ENCODE data around the gene SALL2. TPM values are rescaled to one million over a fixed set of nuclear protein-coding genes. Genes with fewer than 3 reads are reported as not detected.
"Not testable (repeated sequence)": the region's sequence is repeated elsewhere in the genome, so short reads cannot be mapped to it uniquely, and the experiment has no call there.

SALL2 gene
- total RNA-seq (2014; rRNA removed) = 3.5 and 7.1 TPM in 2 replicates
- polyA plus RNA-seq (2012) = 4.1 TPM

DNA sequence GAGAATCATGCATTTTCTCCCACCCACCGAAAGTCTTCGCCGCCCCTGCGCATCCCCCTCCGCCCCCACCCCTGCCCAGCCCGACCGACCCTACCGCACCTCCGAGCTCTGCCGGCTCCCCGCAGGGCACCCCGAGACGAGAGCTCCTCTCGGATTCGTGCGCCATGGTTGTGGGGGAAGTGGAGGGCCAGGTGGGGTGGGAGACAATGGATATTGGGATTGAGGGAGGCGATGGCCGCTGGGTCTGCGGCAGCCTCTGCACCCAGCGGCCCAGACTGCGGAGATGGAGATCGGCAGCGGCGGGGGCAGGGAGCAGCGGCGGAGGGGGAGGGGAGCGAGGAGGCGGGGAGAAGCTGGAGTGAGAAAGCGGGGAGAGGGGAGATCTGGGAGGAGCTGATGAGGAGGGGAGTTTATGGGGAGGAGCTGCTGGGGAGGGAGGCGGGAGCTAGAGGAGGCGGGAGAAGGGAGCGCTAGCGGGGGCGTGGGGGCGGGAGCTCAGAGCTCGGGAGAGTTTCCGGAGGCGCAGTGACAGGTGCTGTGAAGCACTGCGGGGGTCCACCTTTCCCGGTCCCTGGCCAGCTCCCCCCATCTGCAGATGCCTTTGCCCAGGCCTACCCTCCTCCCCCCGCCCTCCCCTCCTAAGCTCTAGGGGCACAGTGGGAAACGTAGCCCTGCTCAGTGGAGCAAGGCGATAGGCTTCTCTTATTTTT lies at the start of gene SALL2:
Gene SALL2, minus strand, starts transcription at position 385 of the 710 bp plus-strand sequence. Its CDS starts 219 bp downstream, at position 166.
- peak; percentile 41 for DNase-seq (ENCODE audit: low read depth)

DNA sequence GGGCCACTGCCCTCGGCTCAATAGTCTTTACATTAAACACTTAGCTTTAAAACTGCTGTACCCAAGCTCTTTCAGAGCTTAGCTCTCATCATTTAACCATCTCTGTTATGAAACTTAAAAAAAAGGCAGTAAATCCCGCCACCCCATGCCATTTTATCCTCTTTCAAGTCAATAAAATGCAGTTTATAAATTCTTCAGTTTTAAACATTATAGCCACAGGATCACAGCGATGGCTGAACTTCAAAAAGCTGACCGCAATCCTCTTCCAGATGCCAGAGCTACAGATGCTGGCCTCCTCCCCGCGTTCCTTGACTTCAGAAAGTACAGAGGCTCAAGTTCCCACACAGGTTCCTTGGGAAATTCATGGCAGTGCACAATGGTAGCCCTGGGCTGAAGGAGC lies 49.5 kb upstream of the SALL2 start:
- no peak for DNase-seq (ENCODE audit: low read depth)

DNA sequence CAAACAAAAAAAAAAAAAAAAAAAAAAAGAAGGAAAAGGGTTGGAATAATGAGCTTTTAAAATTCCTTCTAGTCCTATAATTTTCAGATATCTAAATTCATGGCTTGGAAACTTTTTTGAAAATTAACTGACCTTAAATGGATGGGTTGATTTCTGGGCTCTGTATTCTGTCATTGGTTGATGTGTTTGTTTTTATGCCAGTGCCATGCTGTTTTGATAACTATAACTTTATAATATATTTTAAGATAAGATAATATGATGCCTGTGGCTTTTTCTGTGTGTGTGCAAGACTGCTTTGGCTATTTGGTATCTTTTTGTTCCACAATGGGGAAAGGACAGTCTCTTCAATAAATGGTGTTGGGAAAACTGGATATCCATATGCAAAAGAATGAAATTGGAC lies 46.5 kb upstream of the SALL2 start:
- DNase-seq (ENCODE audit: low read depth) = no peak

DNA sequence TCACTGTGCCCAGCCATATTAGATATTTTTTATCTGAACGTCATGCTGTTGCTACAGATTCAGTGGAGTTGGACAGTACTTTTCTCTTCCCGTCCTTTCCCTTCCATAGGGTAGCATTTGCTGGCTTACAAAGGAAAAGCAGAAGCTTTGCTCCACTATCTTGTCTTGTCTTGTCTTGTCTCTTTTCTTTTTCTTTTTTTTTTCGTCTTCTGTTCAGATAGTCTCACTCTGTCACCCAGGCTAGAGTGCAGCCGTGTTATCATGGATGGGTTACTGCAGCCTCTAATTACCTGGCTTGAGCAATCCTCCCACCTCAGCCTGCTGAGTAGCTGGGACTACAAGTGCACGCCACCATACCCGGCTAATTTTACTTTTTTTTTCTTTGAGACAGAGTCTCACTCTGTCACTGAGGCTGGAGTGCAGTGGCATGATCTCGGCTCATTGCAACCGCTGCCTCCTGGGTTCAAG lies 32.6 kb upstream of the SALL2 start:
- no peak for DNase-seq (ENCODE audit: low read depth)

DNA sequence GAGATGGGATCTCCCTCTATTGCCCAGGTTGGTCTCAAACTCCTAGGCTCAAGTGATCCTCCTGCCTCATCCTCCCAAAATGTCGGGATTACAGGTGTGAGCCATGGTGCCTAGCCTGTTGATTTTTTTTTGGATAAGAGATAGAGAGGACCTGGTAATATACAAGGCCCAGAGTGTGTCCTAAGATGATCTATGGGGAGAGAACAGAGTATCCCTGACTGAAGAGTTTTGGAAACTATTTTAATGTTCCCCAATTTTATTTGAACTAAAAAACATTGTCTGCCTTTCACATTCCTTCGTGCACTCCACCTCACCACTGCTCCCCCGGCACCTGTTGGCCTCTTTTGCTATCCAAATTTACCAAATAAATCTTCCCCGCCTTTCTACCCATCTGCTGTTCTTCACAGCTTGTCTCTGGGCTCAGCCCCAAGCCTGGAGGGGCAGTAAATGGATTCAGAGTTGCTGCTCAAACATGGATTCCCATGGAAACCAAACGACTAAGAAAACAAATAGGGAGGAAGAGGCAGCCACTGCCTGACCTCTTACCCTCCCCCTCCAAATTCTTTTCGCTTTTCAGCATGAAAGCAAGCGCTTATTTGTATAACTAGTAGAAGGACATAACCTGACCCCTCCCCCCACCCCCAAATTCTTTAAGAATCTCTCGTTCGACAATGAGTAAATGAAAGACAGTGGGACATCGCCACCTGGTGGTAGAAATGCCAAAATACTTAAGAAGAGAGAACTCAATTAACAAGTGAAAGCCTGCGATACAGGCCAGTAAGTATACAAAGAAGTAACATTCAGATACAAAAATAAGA lies 31.1 kb upstream of the SALL2 start:
- DNase-seq (ENCODE audit: low read depth) = peak; percentile 81

DNA sequence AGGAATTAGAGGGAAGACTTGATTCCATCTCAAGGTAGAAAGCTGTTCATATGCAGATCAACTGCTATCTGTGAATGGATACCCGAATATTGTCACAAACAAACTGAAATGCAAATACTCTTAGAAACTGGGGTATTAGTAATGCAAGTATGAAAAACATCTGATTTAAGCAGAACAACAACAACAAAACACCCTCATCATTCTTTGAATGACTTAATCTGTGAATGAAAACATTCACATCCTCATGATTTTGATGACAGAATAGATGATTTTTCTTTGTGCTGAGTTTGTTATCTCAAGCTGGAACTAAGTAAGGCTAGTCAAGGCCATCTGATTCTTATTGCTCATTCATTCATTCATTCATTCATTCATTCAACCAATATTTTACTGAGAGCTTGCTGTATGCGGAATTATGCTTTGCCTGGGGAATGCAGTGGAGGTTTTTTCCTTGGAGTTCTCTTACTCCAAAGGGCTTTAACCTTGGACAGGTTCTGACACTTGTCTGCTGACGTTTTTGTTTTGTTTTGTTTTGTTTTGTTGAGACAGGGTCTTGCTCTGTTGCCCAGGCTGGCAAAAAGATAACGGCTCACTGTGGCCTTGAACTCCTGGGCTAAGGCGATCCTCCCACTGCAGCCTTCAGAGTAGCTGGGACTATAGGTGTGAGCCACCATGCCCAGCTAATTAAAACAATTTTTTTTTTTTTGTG lies 30.4 kb upstream of the SALL2 start:
- DNase-seq (ENCODE audit: low read depth) = no peak

DNA sequence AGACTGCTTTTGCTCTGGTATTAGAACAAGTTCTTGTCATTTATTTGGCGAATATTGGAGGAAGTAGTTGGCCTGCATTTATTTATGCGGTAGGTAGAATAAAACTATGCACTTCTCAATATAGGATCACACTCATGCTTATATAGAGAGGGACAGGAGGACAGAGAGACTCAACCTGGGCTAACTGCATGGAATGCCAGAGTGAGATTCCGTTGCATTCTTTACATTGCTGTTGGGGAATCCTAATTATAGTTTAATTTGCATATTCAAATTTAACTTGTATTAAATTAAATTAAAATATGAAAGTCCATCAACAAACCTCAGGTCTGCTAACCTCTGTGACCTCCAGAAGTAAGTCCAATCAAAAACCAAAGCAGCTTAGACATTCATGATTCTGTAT lies 27.1 kb upstream of the SALL2 start:
- no peak for DNase-seq (ENCODE audit: low read depth)

DNA sequence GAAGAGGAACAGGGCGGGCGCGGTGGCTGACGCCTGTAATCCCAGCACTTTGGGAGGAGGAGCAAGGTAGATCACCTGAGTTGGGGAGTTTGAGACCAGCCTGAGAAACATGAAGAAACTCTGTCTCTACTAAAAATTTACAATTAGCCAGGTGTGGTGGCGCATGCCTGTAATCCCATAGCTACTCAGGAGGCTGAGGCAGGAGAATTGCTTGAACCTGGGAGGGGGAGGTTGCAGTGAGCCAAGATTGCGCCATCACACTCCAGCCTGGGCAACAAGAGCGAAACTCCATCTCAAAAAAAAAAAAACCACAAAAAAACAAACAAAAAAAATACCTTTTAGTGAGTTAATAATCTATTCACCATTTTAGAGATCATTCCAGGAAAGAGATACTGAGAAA lies 18.4 kb upstream of the SALL2 start:
- DNase-seq (ENCODE audit: low read depth) = not testable (repeated sequence)

DNA sequence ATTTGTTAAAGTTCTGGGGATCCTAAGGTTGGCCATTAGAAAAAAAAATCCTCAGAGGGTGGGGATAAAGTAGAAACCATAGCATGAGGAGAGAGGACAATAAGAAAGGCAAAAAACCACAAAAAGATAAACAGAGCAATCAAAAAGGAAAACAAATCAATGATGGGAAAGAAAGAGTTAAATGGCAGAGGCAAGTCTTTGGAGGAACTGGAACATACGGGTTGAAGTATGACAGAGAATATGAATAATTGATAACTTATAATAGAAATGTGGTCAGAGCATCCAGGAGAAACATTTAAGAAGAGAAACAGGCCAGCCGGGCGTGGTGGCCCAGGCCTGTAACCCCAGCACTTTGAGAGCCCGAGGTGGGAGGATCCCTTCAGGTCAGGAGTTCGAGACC lies 17.8 kb upstream of the SALL2 start:
- no peak for DNase-seq (ENCODE audit: low read depth)

DNA sequence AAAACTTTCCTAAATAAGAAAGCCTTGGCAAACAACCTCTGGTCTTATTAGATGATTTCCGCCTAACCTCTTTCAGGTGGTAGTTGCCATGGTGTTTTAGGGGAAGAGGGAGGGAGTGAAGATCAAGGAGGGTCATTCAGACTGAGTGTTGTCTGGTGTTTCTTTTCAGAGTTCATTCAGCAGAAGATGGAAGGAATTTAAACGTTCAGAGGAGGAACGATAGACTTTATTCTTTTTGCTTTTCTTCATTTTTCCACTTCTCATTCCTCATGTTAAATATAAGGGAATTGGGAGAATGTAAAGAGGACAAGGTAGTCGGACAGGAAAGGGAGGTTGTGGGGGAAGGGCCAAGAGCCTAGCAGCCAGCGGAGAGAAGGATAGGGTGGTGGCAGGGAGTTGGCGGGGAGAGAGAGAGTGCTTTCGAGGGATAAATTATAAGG lies 17.4 kb upstream of the SALL2 start:
- DNase-seq (ENCODE audit: low read depth) = no peak

DNA sequence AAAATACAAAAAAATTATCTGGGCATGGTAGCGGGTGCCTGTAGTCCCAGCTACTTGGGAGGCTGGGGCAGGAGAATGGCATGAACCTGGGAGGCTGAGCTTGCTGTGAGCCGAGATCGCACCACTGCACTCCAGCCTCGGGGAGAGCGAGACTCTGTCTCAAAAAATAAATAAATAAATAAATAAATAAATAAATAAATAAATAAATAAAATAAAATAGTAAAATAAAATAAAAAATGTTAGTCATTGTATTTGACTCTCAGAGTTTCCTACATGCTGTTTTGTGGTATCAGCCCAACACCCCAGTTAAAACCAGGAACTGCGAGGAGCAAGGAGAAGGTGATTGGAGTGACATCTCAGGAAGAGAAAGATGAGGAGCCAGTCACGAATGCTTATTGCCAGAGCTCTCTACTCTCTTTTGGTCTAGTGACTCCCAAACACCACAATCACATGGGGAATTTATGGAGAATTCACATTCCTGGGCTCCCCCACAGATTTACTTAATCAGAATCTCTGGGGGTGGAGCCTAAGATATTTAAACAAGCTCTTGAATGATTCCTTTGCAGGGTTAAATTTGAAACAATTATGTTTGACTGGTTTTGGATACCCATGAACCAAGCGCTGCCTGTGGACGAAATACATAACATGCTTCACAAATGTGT lies 15.4 kb upstream of the SALL2 start:
- DNase-seq (ENCODE audit: low read depth) = no peak

DNA sequence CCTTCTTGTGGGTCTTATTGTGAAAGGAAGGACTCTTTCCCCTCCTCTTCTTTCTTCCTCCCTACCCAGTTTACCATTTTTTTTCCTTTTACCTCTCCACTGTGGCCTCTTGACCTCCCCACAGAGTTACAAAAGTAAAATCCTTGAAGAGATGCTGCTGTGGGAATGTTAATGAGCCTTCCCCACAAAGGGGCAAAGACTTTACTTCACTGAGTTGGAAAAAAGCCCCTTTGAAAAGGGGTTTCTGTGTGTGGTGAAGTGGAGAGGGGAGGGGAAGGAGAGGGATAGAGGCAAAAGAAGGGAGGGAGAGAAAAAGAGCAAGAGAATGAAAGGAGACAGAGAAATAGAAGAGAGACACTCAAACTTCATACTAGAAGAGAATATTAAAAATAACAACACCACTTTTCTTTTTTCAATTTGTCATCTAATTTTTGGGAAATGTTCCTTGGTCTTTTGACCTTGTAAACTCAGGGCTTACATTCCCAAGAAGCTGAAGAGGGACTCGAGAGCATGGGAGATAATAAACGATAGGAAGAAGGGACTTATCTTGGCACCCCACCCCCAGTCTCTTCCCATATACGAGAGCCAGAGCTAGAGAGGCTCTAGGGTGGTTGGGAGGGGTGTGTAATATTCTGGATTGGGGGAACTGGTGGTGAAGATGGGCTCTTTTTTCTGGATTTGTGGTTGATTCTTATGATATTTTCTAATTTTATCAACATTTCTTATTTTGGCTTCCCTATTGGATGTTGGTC lies 13.2 kb upstream of the SALL2 start:
- DNase-seq (ENCODE audit: low read depth) = no peak

DNA sequence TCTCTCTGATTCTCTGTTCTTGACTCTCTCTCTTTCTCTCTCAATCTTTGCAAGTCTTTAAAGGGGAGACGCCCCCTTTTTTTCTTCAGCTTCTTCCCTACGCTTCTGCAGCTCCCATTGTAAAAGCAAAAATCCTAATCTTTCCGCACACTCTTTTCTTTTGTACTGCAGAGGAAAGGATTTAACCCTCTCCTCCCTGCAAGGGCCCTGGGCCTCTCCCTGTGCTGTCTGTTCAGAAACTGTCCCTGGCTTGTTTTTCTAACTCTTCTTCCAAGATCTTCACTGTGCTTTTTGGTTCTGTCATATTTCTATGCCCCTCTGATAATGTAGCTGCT lies 10.9 kb upstream of the SALL2 start:
- DNase-seq (ENCODE audit: low read depth) = no peak

DNA sequence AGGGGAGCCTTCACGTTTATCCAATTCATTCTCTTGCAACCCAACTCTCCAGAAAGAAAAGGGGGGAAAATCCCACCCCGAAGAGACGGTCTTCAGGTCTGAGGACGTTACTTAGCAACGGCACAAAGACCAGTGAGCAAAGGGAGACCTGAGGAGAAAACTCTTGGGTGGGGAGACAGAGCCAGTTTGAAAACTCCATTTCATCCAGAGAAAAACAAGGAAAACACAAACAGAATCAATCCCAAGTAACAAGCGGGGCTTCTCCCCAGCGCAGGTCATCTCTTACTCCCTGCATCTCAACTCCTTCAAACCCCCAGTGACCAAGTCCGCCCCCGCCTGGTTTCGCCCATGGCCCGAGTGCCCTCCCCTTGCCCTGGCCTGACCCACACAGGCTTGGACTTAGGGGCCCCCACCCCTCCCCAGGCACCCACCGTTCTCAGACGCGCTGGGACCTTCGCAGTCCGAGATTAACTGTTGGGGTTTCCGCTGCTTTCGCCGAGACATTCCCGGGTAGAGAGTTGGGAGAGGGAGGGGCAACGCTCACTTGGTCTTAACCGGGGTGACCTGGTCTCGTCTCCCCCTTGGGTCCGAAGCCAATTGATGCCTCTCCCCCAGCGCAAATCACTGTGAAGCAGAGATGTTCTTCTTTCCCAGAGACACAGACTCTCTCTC lies 10.4 kb upstream of the SALL2 start:
- DNase-seq (ENCODE audit: low read depth) = no peak

DNA sequence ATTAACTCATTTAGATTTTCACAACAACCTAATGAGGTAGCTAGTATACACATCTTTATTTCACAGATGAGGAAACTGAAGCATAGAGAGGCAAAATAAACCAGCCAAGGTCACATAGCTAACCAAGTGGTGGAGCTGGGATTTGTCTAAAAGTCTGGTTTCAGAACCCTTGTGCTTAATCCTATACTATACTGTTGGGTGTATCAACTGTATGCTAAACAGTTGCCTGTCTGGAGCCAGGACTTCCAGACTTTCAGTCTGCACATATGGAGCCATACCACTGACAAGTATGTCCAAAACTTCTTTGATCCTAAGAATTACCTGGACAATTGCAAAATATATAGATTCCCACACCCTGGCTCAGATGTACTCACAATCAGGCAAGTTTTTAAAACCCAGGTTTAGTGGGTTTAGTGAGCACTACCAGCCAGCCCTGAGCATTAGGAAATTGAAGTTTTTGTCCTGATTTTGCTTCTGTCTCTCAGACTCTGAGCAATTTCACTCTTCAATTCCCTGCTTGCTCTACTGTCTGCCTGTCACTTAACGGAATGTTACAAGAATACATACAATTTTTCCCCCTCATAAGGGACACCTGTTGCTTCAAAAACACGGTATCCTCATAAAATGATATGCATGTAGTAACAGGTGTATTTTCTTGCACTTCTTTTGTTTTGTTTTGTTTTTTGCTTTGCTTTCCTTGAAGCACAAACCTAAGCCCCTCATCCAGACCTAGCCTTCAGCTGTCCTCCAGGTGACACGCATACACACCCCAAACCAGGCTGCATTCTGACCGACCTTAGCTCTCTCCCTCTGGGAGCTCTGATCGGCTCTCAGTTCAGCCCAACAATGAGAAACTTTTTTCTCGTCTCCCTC lies 9.6 kb upstream of the SALL2 start:
- DNase-seq (ENCODE audit: low read depth) = no peak

DNA sequence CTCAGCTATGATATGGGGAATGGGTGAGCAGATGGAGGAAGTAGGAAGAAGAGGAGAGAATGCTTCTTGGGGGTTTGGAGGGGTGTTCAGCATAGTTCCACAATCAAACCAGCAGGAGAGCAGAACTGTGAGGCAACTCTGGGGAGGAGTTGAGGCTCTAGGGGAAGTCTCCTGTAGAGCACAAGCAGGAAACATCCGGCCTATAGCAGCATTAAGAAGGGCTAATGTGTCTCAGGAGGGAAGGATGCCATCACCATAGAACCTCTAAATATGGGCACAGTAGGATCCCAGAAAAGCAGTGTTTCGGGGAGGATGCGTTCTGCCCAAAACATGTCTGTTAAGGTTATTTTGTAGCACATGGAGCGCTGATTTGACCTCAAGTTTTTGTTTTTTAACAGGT lies 8.4 kb upstream of the SALL2 start:
- no peak for DNase-seq (ENCODE audit: low read depth)

DNA sequence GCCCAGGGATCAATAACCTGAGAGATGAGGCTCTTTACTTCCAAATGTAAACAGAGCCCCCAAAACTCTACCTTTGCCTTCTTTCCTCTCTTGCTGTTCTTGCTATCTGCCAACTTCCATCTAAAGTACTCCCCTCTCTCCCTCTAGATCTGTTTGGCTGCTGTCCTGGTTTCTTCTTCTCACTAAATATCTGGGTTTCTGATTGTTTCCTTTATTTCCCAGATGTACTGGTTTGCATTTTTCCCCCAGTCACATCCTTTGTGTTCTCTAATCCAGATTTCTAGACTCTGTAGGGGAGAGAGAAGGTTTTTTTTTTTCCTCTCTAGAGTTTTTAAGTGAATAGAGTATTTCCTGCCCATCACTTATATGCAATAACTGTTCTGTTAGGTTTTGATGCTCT lies 7.1 kb upstream of the SALL2 start:
- DNase-seq (ENCODE audit: low read depth) = no peak

DNA sequence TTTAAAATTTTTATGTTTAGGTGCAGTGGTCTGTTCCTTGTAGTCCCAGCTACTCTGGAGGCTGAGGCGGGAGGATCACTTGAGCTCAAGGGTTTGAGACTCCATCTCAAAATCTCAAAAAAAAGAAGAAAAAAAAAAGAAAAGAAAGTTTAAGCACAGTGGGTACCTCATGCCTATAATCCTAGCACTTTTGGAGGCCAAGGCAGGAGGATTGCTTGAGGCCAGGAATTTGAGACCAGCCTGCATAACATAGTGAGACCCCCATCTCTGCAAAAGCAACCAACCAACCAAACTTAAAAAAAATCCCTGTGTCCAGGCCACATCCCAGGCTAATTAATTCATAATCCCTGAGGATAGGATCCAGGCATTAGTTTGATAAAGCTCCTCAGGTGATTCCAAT lies 3.4 kb upstream of the SALL2 start:
- no peak for DNase-seq (ENCODE audit: low read depth)

Data from LHCN-M2 (cell line).